ENCODE measurements around the gene HOXC5. TPM values are rescaled to one million over a fixed set of nuclear protein-coding genes. Genes with fewer than 3 reads are reported as not detected.

Gene HOXC5
- total and polyA plus RNA-seq, 2 donors (not counting 1 experiment from before 2014, with no cell fraction given), result not detected

GRCh38 chr12:54010053-54010971 lies 22.5 kb upstream of the HOXC5 start:
- peaks cover 32% of the 10 kb centered on the region for H3K4me1 Mint-ChIP-seq
- no peaks in the 10 kb centered on the region for H3K9me3 Mint-ChIP-seq (ENCODE audit: insufficient read depth)
- intact Hi-C loops (cut with micrococcal nuclease), result loop anchor here (5.0 kb wide), 2 partner anchors 33 to 58 kb away; partner anchors contain the start of gene HOXC12
- Histone ChIP-seq H4K20me1 (ENCODE audit: control insufficient read depth, insufficient read depth, low read length, poor library complexity, severe bottlenecking) (no peaks in the 10 kb centered on the region), H3K9me3 (ENCODE audit: control extremely low read depth in 1 of 3, control insufficient read depth in 2 of 3, insufficient read depth in 1 of 3, low read length in 2 of 3) (peaks cover 0 to 36% (median 4%) of the 10 kb centered on the region in 3 donors), H3K27me3 (replicated peaks in 1 of 4; ENCODE audit: control extremely low read depth in 1 of 4, control insufficient read depth in 3 of 4, insufficient read depth in 4 of 4, low read length in 3 of 4) (peaks cover 0 to 91% (median 81%) of the 10 kb centered on the region in 4 experiments), H3K27ac (ENCODE audit: low read length in 2 of 2) (no peak overlapping the region), H3K4me1 (ENCODE audit: control insufficient read depth in 2 of 2, insufficient read depth in 2 of 2, low read length in 2 of 2) (peaks cover 35 to 64% of the 10 kb centered on the region in 2 donors), H3K36me3 (replicated peaks in 1 of 2; ENCODE audit: control extremely low read depth in 1 of 2, control insufficient read depth in 1 of 2, extremely low read depth in 1 of 2, insufficient read depth in 2 of 2, low read length in 1 of 2) (no peaks in the 10 kb centered on the region), H3K4me2 (replicated peaks; ENCODE audit: low read depth, low read length, poor library complexity, severe bottlenecking) (no peak overlapping the region), H3K9ac (ENCODE audit: low read length) (no peak overlapping the region), H2AFZ (ENCODE audit: insufficient read depth, low read depth, low read length, poor library complexity, severe bottlenecking) (no peak overlapping the region), H3K4me3 (ENCODE audit: control extremely low read depth in 1 of 5, extremely low read depth in 1 of 5, insufficient read depth in 1 of 5, low read depth in 2 of 5, low read length in 4 of 5) (no peak overlapping the region), H3K79me2 (ENCODE audit: control insufficient read depth, insufficient read depth, low read length) (no peaks in the 10 kb centered on the region)
- H3K27me3 Mint-ChIP-seq, result peaks cover 72% of the 10 kb centered on the region
- 16% methylated on average over 9 of the region's 10 CpGs for WGBS (ENCODE audit: insufficient coverage)
- ATAC-seq (ENCODE audit: low read depth) (no peak), DNase-seq (no peak)
- peak overlapping the region; percentile 72 for H3K4me3 Mint-ChIP-seq
- CTCF ChIA-PET, result interaction anchor here (1.0 to 6.7 kb wide), 5 partner anchors 20 to 197 kb away, joined by 3 to 106 read pairs (median 5); partner anchors contain the start of gene SMUG1
- TF ChIP-seq CTCF (IDR thresholded peaks at IDR 0.05) (no peak), EZH2 (IDR thresholded peaks at IDR 0.05; ENCODE audit: borderline replicate concordance, insufficient read depth, low read depth, low read length, poor library complexity, severe bottlenecking) (no peak)
- POLR2A ChIA-PET, result interaction anchor here (0.6 kb wide), 1 partner anchor 206 kb away, joined by 8 read pairs; no protein-coding TSS in a partner anchor
- peak overlapping the region; percentile 73 for H3K27ac Mint-ChIP-seq
